B cell (primary cell): ENCODE results near the gene CHD9. TPM values are rescaled to one million over a fixed set of nuclear protein-coding genes. Genes with fewer than 3 reads are reported as not detected.

Experiments
- ATAC-seq: fragments of 200-7000 bp; cut with Tn5 transposase; one replicate; pipeline ENCODE4 v1.10.0; 2021; ENCODE audit warnings: low read depth, mild to moderate bottlenecking, moderate number of reproducible peaks, moderate library complexity
- CTCF ChIA-PET: fragments of 350-600 bp; sonication (Branson Sonifier 250); formaldehyde crosslinking; loops from one replicate; lab custom pipeline; 2021; ENCODE audit warnings: antibody characterized with exemption, inconsistent platforms; lab: Charles Lee
- POLR2A ChIA-PET: fragments of 350-600 bp; sonication (Branson Sonifier 250); formaldehyde crosslinking; loops from one replicate; lab custom pipeline; 2021; ENCODE audit warnings: antibody characterized with exemption; lab: Charles Lee
- DNase-seq: peaks from one replicate; pipeline ENCODE4 v3.0.0; 2013
- H2AFZ ChIP-seq: 2 replicates; pipeline ENCODE4 v1.6.1; 2012; ENCODE audit warnings: mild to moderate bottlenecking, low read depth, low read length; ENCODE audit not compliant: insufficient read depth, poor library complexity, severe bottlenecking
- H3K27ac ChIP-seq, 2 donors: 1 replicate in 1 of 2; 2 replicates in 1 of 2; pipeline ENCODE4 v1.5.1; 2012 to 2013; ENCODE audit warnings: low read length in 2 of 2, mild to moderate bottlenecking in 2 of 2, moderate library complexity in 1 of 2
- H3K27me3 ChIP-seq, 4 experiments: fragments of 200-600 bp in 1 of 4; sonication (generic) in 1 of 4; replicated peaks in 1 of 4; 1 replicate in 2 of 4; 2 replicates in 2 of 4; pipeline versions ENCODE4 v1.6.1 to v1.7.0; 2013 to 2016; ENCODE audit warnings: low read length in 3 of 4, mild to moderate bottlenecking in 2 of 4, mixed read lengths in 1 of 4, moderate library complexity in 1 of 4; ENCODE audit not compliant: insufficient read depth in 4 of 4, control insufficient read depth in 3 of 4; ENCODE audit errors: control extremely low read depth in 1 of 4
- H3K36me3 ChIP-seq, 2 experiments: replicated peaks in 1 of 2; 1 replicate in 1 of 2; 2 replicates in 1 of 2; pipeline versions ENCODE4 v1.6.1 to v1.7.1; 2013; ENCODE audit warnings: low read length in 1 of 2; ENCODE audit not compliant: insufficient read depth in 2 of 2, control insufficient read depth in 1 of 2; ENCODE audit errors: control extremely low read depth in 1 of 2, extremely low read depth in 1 of 2
- H3K4me1 ChIP-seq, 2 donors: fragments of 200-600 bp in 1 of 2; sonication (generic) in 1 of 2; 1 replicate in 1 of 2; 2 replicates in 1 of 2; pipeline versions ENCODE4 v1.5.1 to v1.6.1; 2013 to 2017; ENCODE audit warnings: low read length in 2 of 2; ENCODE audit not compliant: control insufficient read depth in 2 of 2, insufficient read depth in 2 of 2
- H3K4me2 ChIP-seq: replicated peaks from 2 replicates; pipeline ENCODE3; 2012; ENCODE audit warnings: mild to moderate bottlenecking, low read depth, low read length; ENCODE audit not compliant: poor library complexity, severe bottlenecking
- H3K4me3 ChIP-seq, 5 experiments: fragments of 200-600 bp in 1 of 5; sonication (generic) in 1 of 5; 1 replicate in 3 of 5; 2 replicates in 2 of 5; pipeline versions ENCODE4 v1.5.1 to v1.7.0; 2011 to 2016; ENCODE audit warnings: low read length in 4 of 5, mild to moderate bottlenecking in 4 of 5, low read depth in 2 of 5, control low read depth in 1 of 5, moderate library complexity in 1 of 5; ENCODE audit not compliant: insufficient read depth in 1 of 5; ENCODE audit errors: control extremely low read depth in 1 of 5, extremely low read depth in 1 of 5
- H3K79me2 ChIP-seq: fragments of 200-600 bp; sonication (generic); one replicate; pipeline ENCODE4 v1.6.0; 2016; ENCODE audit warnings: low read length; ENCODE audit not compliant: control insufficient read depth, insufficient read depth
- H3K9ac ChIP-seq: fragments of 200-600 bp; sonication (generic); 2 replicates; pipeline ENCODE4 v1.6.1; 2017; ENCODE audit warnings: mild to moderate bottlenecking, low read length, moderate library complexity
- H3K9me3 ChIP-seq, 3 donors: one replicate each; pipeline versions ENCODE4 v1.6.1 to v1.7.1; 2013; ENCODE audit warnings: low read length in 2 of 3; ENCODE audit not compliant: control insufficient read depth in 2 of 3, insufficient read depth in 1 of 3; ENCODE audit errors: control extremely low read depth in 1 of 3
- H4K20me1 ChIP-seq: 2 replicates; pipeline ENCODE4 v1.6.0; 2012; ENCODE audit warnings: mild to moderate bottlenecking, low read length; ENCODE audit not compliant: insufficient read depth, control insufficient read depth, poor library complexity, severe bottlenecking
- H3K27ac Mint-ChIP-seq: one replicate; pipeline ENCODE4 v1.8.0; 2021; ENCODE audit warnings: mixed read lengths
- H3K27me3 Mint-ChIP-seq: one replicate; pipeline ENCODE4 v1.8.0; 2021; ENCODE audit warnings: mixed read lengths
- H3K4me1 Mint-ChIP-seq: one replicate; pipeline ENCODE4 v1.8.0; 2021; ENCODE audit warnings: mixed read lengths
- H3K4me3 Mint-ChIP-seq: one replicate; pipeline ENCODE4 v1.8.0; 2021; ENCODE audit warnings: mixed read lengths
- H3K9me3 Mint-ChIP-seq: one replicate; pipeline ENCODE4 v1.8.0; 2022; ENCODE audit warnings: mixed read lengths; ENCODE audit not compliant: insufficient read depth
- CTCF ChIP-seq: fragments of 200-600 bp; IDR thresholded peaks from one replicate; pipeline ENCODE4 v1.8.0; 2022; ENCODE audit warnings: antibody characterized with exemption, mild to moderate bottlenecking
- EZH2 ChIP-seq: IDR thresholded peaks from 2 replicates; pipeline ENCODE4 v1.6.1; 2012; ENCODE audit warnings: borderline replicate concordance, low read depth, mild to moderate bottlenecking, moderate library complexity, low read length; ENCODE audit not compliant: insufficient read depth, poor library complexity, severe bottlenecking
- WGBS: methylation state at CpG from one replicate; pipeline ENCODE4 v1.1.5; 2013; ENCODE audit warnings: missing lambda C conversion rate; ENCODE audit not compliant: insufficient coverage; 5-methylcytosine and 5-hydroxymethylcytosine counted together
- intact Hi-C: fragments of 100-400 bp; cut with micrococcal nuclease; formaldehyde crosslinking; loops from one replicate; pipeline ENCODE4 v1.10.0; 2022
- polyA plus RNA-seq: library from polyadenylated mRNA; depleted of rRNA; stranded (reverse); fragments of >200 nt; gene quantifications from 2 replicates; pipeline ENCODE4 v1.2.3, GENCODE V29; 2012
- small RNA-seq: library from RNA; depleted of rRNA; stranded (forward); fragments of <200 nt; gene quantifications from one replicate; pipeline ENCODE3, GENCODE V24; 2012; ENCODE audit warnings: low replicate concordance, low read depth; ENCODE audit not compliant: insufficient read length
- total RNA-seq, 2 donors: library from RNA; stranded (reverse); fragments of 120-200 nt in 1 of 2; gene quantifications; 1 replicate in 1 of 2; 2 replicates in 1 of 2; pipeline versions ENCODE4 v1.2.3 to v1.2.4, GENCODE V29; 2013 to 2022

The CHD9 gene
- total and polyA plus RNA-seq, 2 donors (not counting 1 experiment from before 2014, with no cell fraction given) = 12.2 to 102 TPM

GRCh38 chr16:53378138-53378537 lies 323.3 kb downstream of the CHD9 start:
- POLR2A ChIA-PET = no interaction called here
- no peak overlapping the region for H3K4me2 ChIP-seq

More at GRCh38 chr16:53378138-53378537, 323.3 kb downstream of the CHD9 start:
- DNase-seq = no peak
- no peaks in the 10 kb centered on the region for H3K36me3 ChIP-seq
- peaks cover 7% of the 10 kb centered on the region for H3K4me1 Mint-ChIP-seq
- no peak overlapping the region for H3K4me3 ChIP-seq
- peaks cover 0 to 9% (median 7%) of the 10 kb centered on the region in 4 experiments for H3K27me3 ChIP-seq
- peaks cover 4 to 7% of the 10 kb centered on the region in 2 donors for H3K4me1 ChIP-seq
- ATAC-seq = no peak
- no peak overlapping the region for H3K27ac ChIP-seq
- no peak overlapping the region for H2AFZ ChIP-seq
- H4K20me1 ChIP-seq = no peaks in the 10 kb centered on the region
- no peak overlapping the region for H3K9ac ChIP-seq
- H3K27ac Mint-ChIP-seq = no peak overlapping the region
- no peaks in the 10 kb centered on the region for H3K79me2 ChIP-seq
- TF ChIP-seq CTCF = no peak
- TF ChIP-seq EZH2 = no peak
- peaks cover 0 to 7% (median 1%) of the 10 kb centered on the region in 3 donors for H3K9me3 ChIP-seq
- H3K27me3 Mint-ChIP-seq = peaks cover 44% of the 10 kb centered on the region
- H3K4me3 Mint-ChIP-seq = no peak overlapping the region
- WGBS = 88% methylated on average over 1 of the region's 5 CpGs
- no peaks in the 10 kb centered on the region for H3K9me3 Mint-ChIP-seq
- CTCF ChIA-PET = no interaction called here
- intact Hi-C loops = no loop called here

Small RNAs within 50 kb of the gene (small RNA-seq; reads per million reads assigned to genes)
- gene RF01210 (not detected), gene RNA5SP427 (not detected)

Other genes starting within 250 kb of the CHD9 start
- gene CHD9NB, start 2.1 kb upstream of the CHD9 start, total RNA-seq = not detected in 2 replicates
- gene CHD9NB, start 2.1 kb upstream of the CHD9 start, polyA plus RNA-seq = not detected in 2 replicates